PC-3 (cell line): ENCODE measurements around the gene TM4SF4.

Source experiments
- EZH2 ChIP-seq: fragments of 300-600 bp; sonication (generic); IDR thresholded peaks from one replicate; pipeline ENCODE4 v1.6.1; 2017; ENCODE audit warnings: antibody characterized with exemption, mild to moderate bottlenecking, low read length; ENCODE audit not compliant: unreplicated experiment
- TF ChIP-seq, protein P1 (sequence below): fragments of 300-600 bp; sonication (generic); conservative IDR thresholded peaks from 2 replicates; pipeline ENCODE4 v1.5.1; 2017; ENCODE audit warnings: antibody characterized with exemption, low read depth, mild to moderate bottlenecking, low read length

DNA sequence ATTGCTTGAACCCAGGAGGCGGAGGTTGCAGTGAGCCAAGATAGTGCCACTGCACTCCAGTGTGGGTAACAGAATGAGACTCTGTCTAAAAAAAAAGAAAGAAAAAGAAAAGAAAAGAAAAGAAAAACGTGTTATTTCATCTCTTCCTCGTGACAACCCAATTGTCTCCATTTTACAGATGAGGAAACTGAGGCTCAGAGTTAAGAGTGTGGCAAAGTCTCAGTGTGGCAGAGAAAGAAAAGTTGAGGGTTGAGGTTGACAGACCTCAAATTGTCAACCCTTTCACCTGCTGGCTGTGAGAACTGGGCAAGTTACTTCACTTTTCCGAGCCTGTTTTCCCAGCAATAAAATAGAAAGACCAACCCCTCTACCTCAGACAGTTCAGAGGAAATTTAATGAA is 59.6 kb downstream of the TM4SF4 start:
- TF ChIP-seq, protein P1, sequence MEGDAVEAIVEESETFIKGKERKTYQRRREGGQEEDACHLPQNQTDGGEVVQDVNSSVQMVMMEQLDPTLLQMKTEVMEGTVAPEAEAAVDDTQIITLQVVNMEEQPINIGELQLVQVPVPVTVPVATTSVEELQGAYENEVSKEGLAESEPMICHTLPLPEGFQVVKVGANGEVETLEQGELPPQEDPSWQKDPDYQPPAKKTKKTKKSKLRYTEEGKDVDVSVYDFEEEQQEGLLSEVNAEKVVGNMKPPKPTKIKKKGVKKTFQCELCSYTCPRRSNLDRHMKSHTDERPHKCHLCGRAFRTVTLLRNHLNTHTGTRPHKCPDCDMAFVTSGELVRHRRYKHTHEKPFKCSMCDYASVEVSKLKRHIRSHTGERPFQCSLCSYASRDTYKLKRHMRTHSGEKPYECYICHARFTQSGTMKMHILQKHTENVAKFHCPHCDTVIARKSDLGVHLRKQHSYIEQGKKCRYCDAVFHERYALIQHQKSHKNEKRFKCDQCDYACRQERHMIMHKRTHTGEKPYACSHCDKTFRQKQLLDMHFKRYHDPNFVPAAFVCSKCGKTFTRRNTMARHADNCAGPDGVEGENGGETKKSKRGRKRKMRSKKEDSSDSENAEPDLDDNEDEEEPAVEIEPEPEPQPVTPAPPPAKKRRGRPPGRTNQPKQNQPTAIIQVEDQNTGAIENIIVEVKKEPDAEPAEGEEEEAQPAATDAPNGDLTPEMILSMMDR: no peak
- no peak for TF ChIP-seq EZH2
